GM19467 (cell line): Measurements from ENCODE around the gene NUP210.

ENCODE experiments used
- ATAC-seq: cut with Tn5 transposase; IDR thresholded peaks from one replicate; pipeline ENCODE4 v1.9.1; 2021; ENCODE audit warnings: mild to moderate bottlenecking, moderate library complexity; ENCODE audit not compliant: unreplicated experiment

Gene NUP210

GRCh38 chr3:13353506-13353905 is 66.6 kb downstream of the NUP210 start:
- ATAC-seq = no peak

GRCh38 chr3:13352621-13353131 is 67.4 kb downstream of the NUP210 start:
- ATAC-seq = no peak

- no peak for ATAC-seq
Observed at GRCh38 chr3:13349823-13350222, 70.3 kb downstream of the NUP210 start.

- no peak for ATAC-seq
Observed at GRCh38 chr3:13348661-13349396, 71.3 kb downstream of the NUP210 start.

GRCh38 chr3:13348100-13348499 is 72.0 kb downstream of the NUP210 start:
- no peak for ATAC-seq

- ATAC-seq = no peak
Observed at GRCh38 chr3:13347390-13347950, 72.7 kb downstream of the NUP210 start.

- ATAC-seq = no peak
Observed at GRCh38 chr3:13346481-13347389, 73.4 kb downstream of the NUP210 start.

- no peak for ATAC-seq
Observed at GRCh38 chr3:13345772-13346171, 74.3 kb downstream of the NUP210 start.

GRCh38 chr3:13345284-13345683 is 74.8 kb downstream of the NUP210 start:
- ATAC-seq = no peak

- no peak for ATAC-seq
Observed at GRCh38 chr3:13344663-13345062, 75.5 kb downstream of the NUP210 start.

GRCh38 chr3:13343601-13344000 is 76.5 kb downstream of the NUP210 start:
- no peak for ATAC-seq

- no peak for ATAC-seq
Observed at GRCh38 chr3:13341229-13341905, 78.8 kb downstream of the NUP210 start.

GRCh38 chr3:13339833-13340232 is 80.3 kb downstream of the NUP210 start:
- ATAC-seq = no peak

- no peak for ATAC-seq
Observed at GRCh38 chr3:13338996-13339395, 81.1 kb downstream of the NUP210 start.

GRCh38 chr3:13338231-13338630 is 81.9 kb downstream of the NUP210 start:
- no peak for ATAC-seq

GRCh38 chr3:13336592-13336991 is 83.5 kb downstream of the NUP210 start:
- ATAC-seq = no peak

GRCh38 chr3:13335503-13335902 is 84.6 kb downstream of the NUP210 start:
- ATAC-seq = no peak

- ATAC-seq = no peak
Observed at GRCh38 chr3:13335059-13335458, 85.1 kb downstream of the NUP210 start.

GRCh38 chr3:13333236-13333897 is 86.8 kb downstream of the NUP210 start:
- ATAC-seq = no peak

GRCh38 chr3:13332740-13333139 is 87.4 kb downstream of the NUP210 start:
- no peak for ATAC-seq
